GM19351 (cell line): ENCODE measurements around the gene TMEM233.
"Not testable (repeated sequence)": the region's sequence is repeated elsewhere in the genome, so short reads cannot be mapped to it uniquely, and the experiment has no call there.

ENCODE experiments used
- ATAC-seq: cut with Tn5 transposase; IDR thresholded peaks from one replicate; pipeline ENCODE4 v1.9.1; 2021; ENCODE audit warnings: mild to moderate bottlenecking, moderate library complexity; ENCODE audit not compliant: unreplicated experiment

TMEM233 gene

GRCh38 chr12:119652665-119653064 is 59.1 kb downstream of the TMEM233 start:
- ATAC-seq = no peak

- not testable (repeated sequence) for ATAC-seq
Observed at GRCh38 chr12:119657001-119657400, 63.4 kb downstream of the TMEM233 start.

GRCh38 chr12:119658166-119658565 is 64.6 kb downstream of the TMEM233 start:
- ATAC-seq = not testable (repeated sequence)

- ATAC-seq = no peak
Observed at GRCh38 chr12:119659289-119659897, 65.8 kb downstream of the TMEM233 start.

DNA sequence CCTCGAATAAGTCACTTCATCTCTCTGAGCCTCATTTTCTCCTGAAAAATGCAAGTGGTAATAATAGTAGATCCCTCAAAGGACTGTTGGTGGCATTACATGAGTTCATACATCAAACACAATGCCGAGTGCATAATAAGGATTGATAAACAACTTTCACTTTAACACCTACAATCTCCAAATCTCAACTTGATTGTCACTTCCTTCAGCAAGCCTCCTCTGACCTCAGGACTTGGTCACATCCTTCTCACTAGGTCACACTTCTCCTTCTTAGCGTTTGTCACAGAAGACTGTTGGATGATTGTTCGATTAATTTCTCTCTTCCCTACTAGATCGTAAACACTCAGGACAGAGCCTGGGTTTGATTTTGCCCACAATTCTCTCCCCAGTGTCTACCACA is 66.5 kb downstream of the TMEM233 start:
- ATAC-seq = peak; percentile 83

DNA sequence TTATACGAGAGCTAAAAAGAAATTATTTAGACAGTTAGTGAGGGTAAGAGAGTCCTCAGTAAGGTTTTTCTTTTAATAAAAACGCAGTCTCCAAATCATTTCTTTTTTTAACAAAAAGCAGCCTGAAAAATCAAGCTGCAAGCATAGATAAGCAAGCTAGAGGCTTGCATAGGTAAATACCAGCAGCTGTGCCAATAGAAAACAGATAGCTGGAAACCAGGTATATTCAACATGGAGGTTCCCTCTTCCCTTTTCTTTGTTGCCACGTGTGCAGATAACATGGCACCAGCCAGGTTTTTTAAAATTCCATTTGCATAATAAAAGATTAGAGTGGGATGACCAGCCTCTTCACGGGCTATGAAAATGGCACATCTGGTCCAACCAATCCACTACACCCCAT is 68.3 kb downstream of the TMEM233 start:
- ATAC-seq = no peak

DNA sequence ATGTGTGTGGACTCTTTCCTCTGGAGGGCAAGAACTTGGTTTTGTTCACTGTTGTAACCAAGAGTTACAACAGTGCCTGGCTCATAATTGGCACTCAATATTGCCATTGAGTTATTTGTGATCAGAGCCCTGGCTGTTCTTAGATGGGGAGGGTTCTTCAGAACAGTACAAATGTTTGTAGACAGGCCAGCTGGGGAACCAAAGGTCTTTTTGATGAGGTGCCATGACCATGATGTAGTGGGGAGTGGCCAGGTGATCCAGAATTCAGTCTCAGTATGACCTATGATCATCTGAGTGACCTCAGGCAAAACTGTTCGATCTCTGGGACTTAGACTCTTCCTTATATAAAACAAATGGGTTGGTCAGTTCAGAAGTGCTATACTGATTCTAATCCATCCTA is 71.1 kb downstream of the TMEM233 start:
- no peak for ATAC-seq

DNA sequence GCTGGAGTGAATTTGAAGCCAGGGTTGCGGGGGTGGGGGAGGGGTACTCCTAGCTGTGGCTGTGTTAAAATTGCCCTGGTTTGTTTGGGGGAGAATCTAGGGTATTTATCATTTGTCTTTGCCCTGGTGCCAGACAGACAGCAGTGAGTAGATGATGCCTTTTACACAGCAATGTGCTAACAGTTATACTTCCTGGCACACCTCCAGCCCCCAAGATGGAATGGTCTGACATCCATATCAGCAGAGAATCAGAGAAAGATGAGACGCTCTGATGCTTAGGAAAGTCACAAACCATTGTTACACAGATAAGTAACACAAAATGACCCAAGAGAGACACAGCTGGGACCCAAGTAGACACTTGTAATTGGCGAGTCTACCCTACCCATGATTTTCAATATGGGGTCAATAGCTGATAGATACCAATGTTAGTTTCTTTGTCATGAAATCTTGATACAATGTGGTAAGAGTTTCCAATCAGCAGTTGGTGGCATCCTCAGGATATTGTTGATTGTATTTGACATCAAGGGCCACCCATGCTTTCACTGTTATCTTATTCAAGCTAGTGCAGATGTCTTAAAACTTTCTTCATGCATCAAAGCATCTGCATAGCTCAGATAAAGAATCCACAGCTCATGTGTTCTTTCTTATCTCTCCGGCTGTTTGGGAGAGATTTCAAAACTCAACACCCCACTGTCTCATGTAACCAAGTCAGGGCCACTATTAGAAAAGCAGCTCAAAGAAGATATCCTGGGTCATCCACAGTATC is 71.8 kb downstream of the TMEM233 start:
- no peak for ATAC-seq

- no peak for ATAC-seq
Observed at GRCh38 chr12:119666226-119666795, 72.7 kb downstream of the TMEM233 start.

DNA sequence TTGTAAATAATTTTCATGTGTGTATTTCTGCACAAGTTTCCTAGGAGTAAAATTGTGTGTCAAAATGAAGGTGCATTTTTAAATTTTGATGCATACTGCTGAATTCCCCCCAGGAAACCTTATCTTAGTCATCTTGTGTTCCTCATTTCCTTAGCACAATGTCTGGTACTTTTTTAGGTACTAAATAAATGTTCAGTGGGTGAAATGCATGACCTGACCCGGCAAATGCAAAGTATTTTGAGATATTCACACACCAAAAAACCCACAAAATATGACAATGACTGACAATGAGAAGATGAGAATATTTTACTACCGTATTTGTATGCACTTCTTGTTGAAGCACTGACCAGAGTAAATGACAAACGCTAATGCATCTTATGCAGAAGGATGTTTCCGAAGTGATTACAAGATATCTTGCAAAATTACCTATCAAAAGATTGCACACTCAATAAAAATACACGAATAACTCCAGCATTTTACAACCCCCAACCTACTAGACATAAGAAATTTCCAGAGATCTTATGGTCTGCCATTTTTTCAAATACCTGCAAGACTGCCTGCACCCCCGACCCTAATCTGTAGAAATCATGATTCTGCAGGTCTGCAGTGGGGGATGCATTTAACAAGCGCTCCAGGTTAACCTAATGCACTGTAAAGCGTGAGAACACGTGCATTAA is 73.5 kb downstream of the TMEM233 start:
- ATAC-seq = peak; percentile 14

DNA sequence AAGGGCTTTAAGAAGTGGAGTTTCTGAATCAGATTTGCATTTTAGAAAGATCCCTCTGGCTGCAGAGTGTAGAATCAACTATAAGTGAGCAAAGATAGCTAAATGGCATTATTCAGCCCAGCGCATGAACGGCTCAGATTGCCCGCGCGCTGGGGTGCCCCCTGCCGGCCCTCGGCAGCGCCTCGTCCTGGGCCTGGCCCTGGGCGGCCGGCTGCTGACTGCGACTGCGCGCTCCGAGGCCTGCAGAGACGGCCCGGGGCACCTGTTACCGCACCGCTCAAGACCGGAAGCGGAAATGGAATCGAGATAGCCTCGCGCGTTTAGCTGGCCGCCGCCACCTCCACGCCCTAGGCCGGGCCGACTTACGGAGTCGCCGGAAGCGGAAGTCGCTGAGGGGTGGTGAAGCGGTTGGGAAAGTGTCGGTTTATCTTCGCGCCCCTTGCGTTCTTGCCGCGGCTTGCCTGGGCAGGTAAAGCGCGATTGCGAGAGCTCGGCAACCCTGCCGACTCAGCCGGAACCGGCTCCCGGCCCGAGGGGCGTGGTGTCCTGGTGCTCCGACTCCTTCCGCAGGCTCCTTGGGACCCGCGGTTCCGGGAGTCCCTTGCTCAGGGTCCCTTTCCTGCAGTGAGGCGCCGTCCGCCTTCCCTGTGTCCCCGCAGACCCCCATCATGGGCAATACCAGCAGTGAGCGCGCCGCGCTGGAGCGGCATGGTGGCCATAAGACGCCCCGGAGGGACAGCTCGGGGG is 74.2 kb downstream of the TMEM233 start, which contains the start of gene PRKAB1:
Gene PRKAB1 (plus strand): TSS at position 557 of the 747 bp plus-strand sequence. CDS start 112 bp downstream, at position 669.
- peak; percentile 88 for ATAC-seq

DNA sequence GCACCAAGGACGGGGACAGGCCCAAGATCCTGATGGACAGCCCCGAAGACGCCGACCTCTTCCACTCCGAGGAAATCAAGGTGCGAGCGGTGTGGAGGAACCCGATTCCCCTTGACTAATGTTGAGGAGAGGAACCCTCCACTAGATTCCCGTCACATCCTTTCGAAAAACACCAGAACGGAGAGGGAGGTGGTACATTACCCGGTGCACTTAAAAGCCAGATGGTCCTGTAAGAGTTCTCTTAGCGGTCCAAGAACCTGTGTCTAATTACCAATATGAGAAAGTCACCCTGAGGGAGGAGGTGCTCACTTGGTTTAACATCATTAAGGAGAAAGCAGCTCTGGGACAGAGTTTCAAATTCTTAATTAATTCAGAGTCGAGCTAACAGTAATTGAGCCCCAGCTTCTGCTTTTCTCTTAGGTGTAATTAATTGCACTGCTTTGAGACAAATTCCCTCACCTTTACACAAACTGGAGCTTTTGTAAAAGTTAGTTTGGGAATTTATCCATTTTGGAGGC is 74.8 kb downstream of the TMEM233 start:
- no peak for ATAC-seq

DNA sequence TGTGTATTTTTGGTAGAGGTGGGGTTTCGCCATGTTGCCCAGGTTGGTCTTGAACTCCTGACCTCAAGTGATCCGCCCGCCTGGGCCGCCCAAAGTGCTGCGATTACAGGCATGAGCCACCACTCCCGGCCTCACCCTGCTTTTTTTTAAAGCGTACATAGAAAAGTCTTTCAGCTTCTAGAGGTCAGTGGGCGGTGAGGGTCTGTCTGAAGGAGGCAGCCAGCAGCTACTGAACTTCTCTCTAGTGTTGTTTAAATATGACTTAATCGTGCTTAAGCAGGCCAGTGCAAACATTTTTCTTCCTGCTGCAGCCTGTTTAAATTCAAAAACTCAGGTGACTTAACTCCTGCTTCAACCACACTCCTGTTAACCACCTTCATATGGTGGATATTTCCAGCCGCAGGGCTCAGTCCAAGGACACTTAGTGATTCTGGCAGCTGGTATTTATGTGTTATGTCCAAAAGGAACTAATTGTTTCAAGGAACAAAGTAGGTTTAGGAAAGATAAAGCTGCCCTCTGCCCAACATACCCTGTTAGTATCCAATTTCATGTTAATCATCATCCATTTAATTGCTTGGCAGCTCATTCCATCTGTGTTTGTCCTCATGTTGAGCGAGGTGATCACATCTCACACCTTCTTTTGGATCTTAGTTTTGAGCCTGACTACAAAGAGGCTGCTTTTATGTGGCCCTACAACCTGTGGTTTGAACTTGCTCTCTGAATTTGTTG is 76.3 kb downstream of the TMEM233 start:
- ATAC-seq = no peak

GRCh38 chr12:119671070-119671469 is 77.5 kb downstream of the TMEM233 start:
- no peak for ATAC-seq

- ATAC-seq = no peak
Observed at GRCh38 chr12:119672194-119672593, 78.6 kb downstream of the TMEM233 start.

DNA sequence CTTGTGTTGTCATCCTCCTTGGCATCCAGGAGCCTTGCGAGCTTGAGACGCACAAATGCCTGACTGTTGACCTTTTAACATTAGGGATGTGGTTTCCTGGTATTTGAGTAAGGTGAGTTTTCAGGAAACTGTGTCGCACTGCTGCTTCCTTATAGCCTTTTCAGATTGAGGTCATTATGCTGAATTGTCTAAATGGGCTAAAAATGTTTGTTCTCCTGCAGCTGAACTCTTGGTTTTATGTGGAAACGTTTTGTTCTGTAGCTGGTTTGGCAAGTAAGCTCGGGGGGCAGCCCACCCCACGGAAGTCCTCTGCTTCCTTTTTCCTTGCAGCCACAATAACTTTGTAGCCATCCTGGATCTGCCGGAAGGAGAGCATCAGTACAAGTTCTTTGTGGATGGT is 80.1 kb downstream of the TMEM233 start:
- ATAC-seq = no peak

- no peak for ATAC-seq
Observed at GRCh38 chr12:119674560-119674959, 81.0 kb downstream of the TMEM233 start.

- ATAC-seq = no peak
Observed at GRCh38 chr12:119676022-119676421, 82.4 kb downstream of the TMEM233 start.

DNA sequence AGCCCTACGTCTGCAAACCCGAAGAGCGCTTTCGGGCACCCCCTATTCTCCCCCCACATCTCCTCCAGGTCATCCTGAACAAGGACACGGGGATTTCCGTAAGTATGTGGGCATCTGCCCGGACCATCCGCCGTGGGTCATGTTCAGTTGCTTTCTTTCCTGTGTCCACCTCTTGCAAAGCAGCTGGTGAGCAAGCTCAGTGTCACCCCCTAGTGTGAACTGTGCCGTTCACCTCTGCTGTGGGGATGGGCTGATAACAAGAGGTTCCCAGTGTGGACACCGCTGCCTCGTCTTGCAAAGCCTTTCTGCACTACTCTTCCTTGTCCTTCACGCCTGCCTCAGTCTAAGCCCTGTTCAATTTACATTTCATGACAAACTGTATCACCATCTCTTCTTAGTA is 83.0 kb downstream of the TMEM233 start:
- ATAC-seq = no peak

- ATAC-seq = no peak
Observed at GRCh38 chr12:119678459-119678858, 84.9 kb downstream of the TMEM233 start.
